GM21367 (cell line): ENCODE measurements around the gene ACAD8.

Experiments
- ATAC-seq: cut with Tn5 transposase; IDR thresholded peaks from one replicate; pipeline ENCODE4 v1.9.1; 2021; ENCODE audit not compliant: unreplicated experiment

Gene ACAD8

GRCh38 chr11:134289167-134289566 lies 35.8 kb downstream of the ACAD8 start:
- no peak for ATAC-seq

DNA sequence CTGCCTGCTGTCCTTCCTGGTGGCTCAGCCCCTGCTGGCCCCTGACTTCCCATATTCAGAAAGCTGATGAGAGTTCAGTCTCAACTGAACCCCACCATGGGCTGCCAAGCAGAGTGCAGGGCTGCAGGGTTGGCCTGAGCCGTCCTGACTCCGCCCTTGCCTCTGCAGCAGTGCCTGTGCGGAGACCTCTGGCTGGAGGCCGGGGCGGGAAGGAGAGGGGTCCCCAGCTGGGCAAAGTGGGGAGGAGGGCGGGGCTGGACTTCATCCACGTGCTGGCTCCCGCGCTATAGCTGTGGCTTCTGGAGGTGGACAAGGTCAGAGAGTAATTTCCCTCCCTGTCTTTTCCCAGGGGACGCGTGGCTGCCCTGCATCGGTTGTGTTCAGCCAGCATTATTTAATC lies 36.4 kb downstream of the ACAD8 start:
- no peak for ATAC-seq

DNA sequence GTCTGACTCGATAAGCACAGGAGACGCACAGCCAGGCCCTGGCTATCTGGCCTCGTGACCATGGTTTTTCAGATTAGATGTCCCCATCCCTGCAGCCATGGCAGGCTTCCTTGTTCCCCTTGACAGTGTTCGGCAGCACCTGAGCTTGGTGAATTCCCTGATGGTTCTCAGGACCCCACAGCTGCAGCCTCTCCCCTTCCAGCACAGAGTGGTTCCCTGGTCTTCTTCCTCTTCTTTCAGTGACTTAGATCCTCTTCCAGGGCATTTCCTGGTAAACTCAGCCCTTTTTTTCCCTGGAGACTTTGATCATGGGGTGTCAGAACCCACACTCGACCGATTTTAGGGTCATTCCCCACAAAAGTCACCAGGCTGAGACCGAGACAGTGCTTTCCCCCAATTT lies 37.3 kb downstream of the ACAD8 start:
- no peak for ATAC-seq

GRCh38 chr11:134291196-134291595 lies 37.8 kb downstream of the ACAD8 start:
- no peak for ATAC-seq

DNA sequence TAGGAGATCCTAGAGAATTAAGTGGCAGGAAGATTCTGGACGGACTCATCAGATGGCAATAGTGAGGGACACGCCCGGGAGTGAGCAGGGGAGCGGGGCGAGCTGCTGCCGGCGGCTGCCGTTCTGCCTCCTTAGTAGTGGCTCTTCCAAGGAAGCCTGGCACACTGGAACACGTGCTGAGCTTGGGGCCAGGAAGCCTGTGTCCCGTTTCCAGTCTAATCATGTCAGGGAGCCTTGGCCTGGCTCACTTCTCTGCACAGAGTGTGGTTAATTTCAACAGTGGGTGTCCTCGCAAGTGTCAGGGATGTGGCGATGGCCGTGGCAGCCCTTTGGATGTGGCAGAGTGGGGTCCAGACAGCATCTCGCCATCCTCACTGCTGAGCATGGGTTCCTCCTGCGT lies 39.3 kb downstream of the ACAD8 start:
- no peak for ATAC-seq

DNA sequence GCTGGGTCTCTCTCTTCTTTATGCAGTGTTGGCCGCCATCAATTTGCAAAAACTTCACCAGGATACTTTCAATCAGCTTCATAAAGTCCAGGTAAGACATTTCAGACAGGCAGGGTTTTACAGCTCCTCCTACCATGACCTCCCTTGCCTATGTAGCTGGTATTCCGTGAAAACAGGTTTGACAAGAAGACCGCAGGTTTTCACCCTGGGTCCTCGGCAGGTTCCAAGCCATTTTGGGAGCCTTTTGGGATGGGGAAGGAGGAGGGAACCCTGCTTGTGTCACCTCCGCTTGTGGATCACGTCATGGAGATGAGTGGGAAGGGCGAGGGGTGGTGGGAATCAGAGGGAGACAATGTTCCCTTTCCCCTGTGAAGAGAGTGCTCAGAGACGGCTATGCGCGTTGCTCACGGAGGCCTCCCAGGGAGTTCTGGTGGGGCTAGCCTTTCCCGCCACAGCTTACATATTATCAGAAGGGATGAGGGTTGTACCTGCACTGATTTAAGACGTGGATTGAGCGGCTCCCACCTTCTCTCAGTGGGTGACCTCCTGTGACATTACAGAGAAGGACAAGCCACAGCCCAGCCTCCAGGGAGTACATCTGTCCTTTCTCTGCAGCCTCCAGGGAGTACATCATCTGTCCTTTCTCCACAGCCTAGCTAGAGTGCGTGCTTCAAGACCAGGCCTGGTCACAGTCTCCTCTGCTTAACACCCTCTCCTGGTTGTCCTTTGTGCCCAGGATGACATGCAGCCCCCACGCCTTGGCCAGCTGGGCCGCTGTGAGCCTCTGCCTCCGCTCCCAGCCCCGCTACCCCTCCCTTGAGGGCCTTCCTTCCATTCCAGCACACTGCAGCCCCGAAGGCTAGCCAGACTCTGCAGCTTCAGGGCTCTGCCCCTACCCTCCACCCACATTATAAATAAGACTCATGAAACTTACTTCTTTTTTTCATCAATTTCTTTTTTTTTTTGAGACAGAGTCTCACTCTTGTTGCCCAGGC lies 40.0 kb downstream of the ACAD8 start:
- ATAC-seq: no peak

GRCh38 chr11:134294664-134295063 lies 41.3 kb downstream of the ACAD8 start:
- no peak for ATAC-seq

DNA sequence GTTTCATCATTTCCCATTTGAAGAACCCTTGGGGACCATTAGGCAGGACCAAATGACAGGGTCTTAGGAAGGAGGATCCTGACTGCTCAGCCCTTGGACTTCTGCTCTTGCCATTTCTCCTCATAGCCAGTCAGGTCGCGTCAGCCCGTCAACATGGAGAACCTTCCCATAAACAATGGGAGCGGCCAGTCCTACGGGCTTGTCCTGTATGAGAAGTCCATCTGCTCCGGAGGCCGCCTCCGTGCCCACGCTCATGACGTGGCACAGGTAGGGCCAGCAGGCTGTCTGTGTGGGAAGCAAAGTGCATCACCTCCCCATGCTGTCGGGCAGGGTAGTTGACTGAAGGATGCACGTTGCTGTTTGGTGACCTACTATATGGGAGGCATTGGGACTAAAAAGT lies 58.9 kb downstream of the ACAD8 start:
- ATAC-seq: no peak

- ATAC-seq: no peak
Measured at GRCh38 chr11:134312807-134313206, 59.4 kb downstream of the ACAD8 start.

- no peak for ATAC-seq
Measured at GRCh38 chr11:134313379-134313778, 60.0 kb downstream of the ACAD8 start.

GRCh38 chr11:134313821-134314607 lies 60.6 kb downstream of the ACAD8 start:
- ATAC-seq: no peak
